Measurements from ENCODE around the gene TBC1D22A.
A peak's percentile ranks its signal among the peaks of the same experiment; 100 is the strongest.

Gene TBC1D22A

DNA sequence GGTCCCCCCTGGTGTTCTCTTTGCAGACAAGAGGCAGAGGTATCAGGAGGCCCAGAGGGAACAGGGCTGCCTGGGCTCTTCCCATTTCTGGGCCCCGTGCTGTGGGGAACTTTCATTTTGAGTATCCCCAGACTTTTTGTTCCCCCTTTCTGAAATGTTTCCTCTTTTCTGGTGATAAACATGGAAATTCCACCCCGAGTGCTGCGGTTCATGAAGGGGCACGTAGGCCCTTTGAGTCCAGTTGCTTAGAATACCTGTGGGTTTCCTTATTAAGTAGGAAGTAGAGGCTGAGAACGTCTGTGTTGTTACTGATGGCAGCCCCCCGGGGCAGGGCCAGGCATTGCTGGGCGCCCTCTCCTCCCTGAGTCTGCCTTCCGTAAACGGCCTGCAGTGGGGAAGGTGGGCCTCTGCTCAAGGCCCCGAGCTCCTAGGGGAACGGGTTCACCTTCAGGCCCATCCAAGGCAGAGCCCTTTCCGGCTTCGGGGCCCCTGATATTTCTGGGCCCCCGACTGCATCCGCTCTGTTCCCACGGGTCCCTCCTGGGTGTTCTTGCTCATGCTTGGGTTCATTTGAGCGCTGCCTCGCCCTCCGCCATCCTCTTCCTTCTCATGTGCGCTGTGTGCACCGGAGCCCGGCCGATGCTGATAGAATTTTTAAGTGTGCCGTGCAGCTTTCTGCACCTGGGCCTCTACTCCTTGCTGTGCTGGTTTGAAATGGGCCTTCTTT lies 12.0 kb downstream of the TBC1D22A start:
- H3K4me3 ChIP-seq (ENCODE audit: low read length) = no peak overlapping the region
- H3K4me2 ChIP-seq (ENCODE audit: low read depth, low read length) = no peak overlapping the region

DNA sequence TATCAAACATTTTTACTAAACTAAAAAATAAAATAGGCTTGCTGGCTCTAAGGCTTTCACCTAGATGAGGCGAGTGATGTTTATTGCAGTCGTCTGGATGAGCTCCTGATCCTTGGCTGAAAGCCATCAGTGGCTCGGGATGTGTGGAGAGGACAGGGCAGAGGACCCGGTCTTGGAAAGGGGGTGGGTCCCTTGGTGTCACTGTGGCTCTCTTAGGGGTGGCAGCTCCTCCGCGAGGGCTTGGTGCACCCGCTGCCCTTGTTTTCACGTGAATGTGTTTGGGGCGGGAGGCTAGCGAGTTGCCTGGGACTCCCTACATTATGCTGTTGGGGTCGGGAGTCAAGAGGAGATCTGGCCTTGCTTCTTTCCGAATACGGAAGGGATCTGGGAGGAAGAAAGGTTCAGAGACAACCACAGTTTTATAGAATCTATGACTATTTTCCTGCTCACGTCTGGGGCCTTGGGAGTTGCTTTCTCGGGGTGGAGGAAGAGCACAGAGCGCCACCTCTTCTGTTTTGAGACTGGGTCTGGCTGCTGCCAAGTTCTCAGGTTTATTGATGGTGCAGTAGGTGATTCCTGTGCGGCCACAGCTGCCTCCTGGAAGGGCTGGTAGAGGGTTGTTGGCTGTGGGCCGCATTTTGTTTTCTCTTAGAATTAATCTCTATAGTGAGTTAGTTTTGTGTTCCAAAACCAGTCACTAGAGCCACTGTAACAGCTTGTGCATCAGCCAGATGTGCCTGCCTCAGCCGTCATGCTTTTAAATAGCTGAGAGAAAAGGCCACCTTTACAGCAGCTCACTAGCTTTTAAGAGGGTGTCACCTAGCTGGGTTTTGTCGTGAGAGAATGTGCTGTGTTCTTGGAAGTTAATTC lies 12.8 kb downstream of the TBC1D22A start:
- no peaks in the 10 kb centered on the region for H3K9me3 ChIP-seq (replicated peaks; ENCODE audit: insufficient read depth, low read length)
- no peak overlapping the region for H3K27ac ChIP-seq (ENCODE audit: low read length)
- H3K4me1 ChIP-seq (ENCODE audit: low read length) = peaks cover 10% of the 10 kb centered on the region; the same call in 1 of the 2 replicates
- H2AFZ ChIP-seq (ENCODE audit: low read length) = no peak overlapping the region
- no peaks in the 10 kb centered on the region for H3F3A ChIP-seq (ENCODE audit: insufficient read depth, low read length)
- H3K4me3 ChIP-seq (ENCODE audit: low read length) = no peak overlapping the region
- peaks cover 4% of the 10 kb centered on the region; the same call in 1 of the 2 replicates for H4K20me1 ChIP-seq (ENCODE audit: insufficient read depth, low read length)
- no peak for TF ChIP-seq EZH2 (optimal IDR thresholded peaks at IDR 0.05; ENCODE audit: low read depth, low read length)
- TF ChIP-seq, protein P1, sequence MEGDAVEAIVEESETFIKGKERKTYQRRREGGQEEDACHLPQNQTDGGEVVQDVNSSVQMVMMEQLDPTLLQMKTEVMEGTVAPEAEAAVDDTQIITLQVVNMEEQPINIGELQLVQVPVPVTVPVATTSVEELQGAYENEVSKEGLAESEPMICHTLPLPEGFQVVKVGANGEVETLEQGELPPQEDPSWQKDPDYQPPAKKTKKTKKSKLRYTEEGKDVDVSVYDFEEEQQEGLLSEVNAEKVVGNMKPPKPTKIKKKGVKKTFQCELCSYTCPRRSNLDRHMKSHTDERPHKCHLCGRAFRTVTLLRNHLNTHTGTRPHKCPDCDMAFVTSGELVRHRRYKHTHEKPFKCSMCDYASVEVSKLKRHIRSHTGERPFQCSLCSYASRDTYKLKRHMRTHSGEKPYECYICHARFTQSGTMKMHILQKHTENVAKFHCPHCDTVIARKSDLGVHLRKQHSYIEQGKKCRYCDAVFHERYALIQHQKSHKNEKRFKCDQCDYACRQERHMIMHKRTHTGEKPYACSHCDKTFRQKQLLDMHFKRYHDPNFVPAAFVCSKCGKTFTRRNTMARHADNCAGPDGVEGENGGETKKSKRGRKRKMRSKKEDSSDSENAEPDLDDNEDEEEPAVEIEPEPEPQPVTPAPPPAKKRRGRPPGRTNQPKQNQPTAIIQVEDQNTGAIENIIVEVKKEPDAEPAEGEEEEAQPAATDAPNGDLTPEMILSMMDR (IDR thresholded peaks at IDR 0.05; ENCODE audit: low read length) = no peak
- H3K9ac ChIP-seq (ENCODE audit: low read length) = no peak overlapping the region
- peaks cover 74% of the 10 kb centered on the region for H3K79me2 ChIP-seq (ENCODE audit: low read length)
- no peaks in the 10 kb centered on the region for H3K27me3 ChIP-seq (replicated peaks; ENCODE audit: insufficient read depth, low read length)
- H3K36me3 ChIP-seq (replicated peaks; ENCODE audit: insufficient read depth, low read length) = no peaks in the 10 kb centered on the region
- no peaks in the 10 kb centered on the region for H3K9me2 ChIP-seq (replicated peaks; ENCODE audit: insufficient read depth, low read length)
- H3K4me2 ChIP-seq (ENCODE audit: low read depth, low read length) = no peak overlapping the region
- DNase-seq = no peak

More for the DNA sequence above, 12.0 kb downstream of the TBC1D22A start:
- no peak for DNase-seq
- no peaks in the 10 kb centered on the region for H3K36me3 ChIP-seq (replicated peaks; ENCODE audit: insufficient read depth, low read length)
- H2AFZ ChIP-seq (ENCODE audit: low read length) = no peak overlapping the region
- no peaks in the 10 kb centered on the region for H3K9me3 ChIP-seq (replicated peaks; ENCODE audit: insufficient read depth, low read length)
- H3K9me2 ChIP-seq (replicated peaks; ENCODE audit: insufficient read depth, low read length) = no peaks in the 10 kb centered on the region
- H3F3A ChIP-seq (ENCODE audit: insufficient read depth, low read length) = no peaks in the 10 kb centered on the region
- peak overlapping the region; percentile 72; the same call in 1 of the 2 replicates for H3K27ac ChIP-seq (ENCODE audit: low read length)
- H3K79me2 ChIP-seq (ENCODE audit: low read length) = peaks cover 76% of the 10 kb centered on the region
- peaks cover 10% of the 10 kb centered on the region; the same call in 1 of the 2 replicates for H3K4me1 ChIP-seq (ENCODE audit: low read length)
- no peaks in the 10 kb centered on the region for H3K27me3 ChIP-seq (replicated peaks; ENCODE audit: insufficient read depth, low read length)
- 0 out of 2 replicates have a peak, but pooled peaks cover 4% of the 10 kb centered on the region for H4K20me1 ChIP-seq (ENCODE audit: insufficient read depth, low read length)
- H3K9ac ChIP-seq (ENCODE audit: low read length) = no peak overlapping the region
- TF ChIP-seq, protein P1 (IDR thresholded peaks at IDR 0.05; ENCODE audit: low read length) = no peak
- no peak for TF ChIP-seq EZH2phosphoT487 (IDR thresholded peaks at IDR 0.05; ENCODE audit: low read length)

DNA sequence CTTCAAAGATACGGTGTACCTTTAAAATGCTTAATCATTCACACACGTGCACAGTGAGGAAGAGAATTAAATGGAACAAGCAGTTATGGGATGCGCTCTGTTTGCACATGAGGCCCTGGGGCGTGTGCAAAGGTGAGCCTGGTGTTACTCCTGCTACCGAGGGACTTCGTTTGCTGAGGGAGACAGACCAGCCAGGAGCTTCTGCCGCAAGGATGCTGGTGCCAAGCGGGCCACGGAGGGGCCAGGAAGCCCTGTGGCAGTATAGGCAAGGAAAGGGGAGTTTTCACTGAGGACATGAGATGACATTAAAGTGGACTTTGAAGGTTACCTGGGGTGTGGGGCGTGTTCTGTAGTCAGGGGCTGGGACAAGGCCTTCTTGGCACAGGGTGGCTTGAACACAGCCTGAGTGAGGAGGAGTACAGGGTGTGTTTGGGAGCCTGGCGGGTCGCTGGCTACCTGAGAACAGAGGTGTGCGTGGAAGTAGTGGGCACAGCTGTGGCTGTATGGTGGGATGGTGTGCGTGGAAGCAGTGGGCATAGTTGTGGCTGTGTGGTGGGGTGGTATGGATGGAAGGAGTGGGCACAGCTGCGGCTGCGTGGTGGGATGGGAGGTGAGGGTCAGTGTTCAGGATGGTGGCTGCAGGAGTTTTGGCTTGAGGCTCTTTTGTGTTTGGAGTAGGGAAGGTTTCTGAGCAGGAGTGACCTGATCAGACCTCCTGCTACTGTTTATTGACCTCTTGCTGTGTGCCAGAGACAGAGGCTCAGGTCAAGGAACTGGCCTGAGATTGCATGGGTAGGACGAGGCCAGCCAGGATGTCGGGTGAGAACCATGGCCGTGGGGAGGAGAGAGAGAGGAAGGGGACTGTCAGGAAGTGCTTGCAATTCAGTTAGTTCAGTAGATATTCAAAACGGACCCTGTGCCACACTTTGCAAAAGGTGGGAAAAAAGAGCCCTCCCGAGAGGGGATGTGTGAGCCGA lies 13.7 kb downstream of the TBC1D22A start:
- Histone ChIP-seq H2AFZ (ENCODE audit: low read length) (no peak overlapping the region), H3K27me3 (replicated peaks; ENCODE audit: insufficient read depth, low read length) (no peaks in the 10 kb centered on the region), H3K4me3 (ENCODE audit: low read length) (no peak overlapping the region), H3K9me2 (replicated peaks; ENCODE audit: insufficient read depth, low read length) (no peaks in the 10 kb centered on the region), H3K9me3 (replicated peaks; ENCODE audit: insufficient read depth, low read length) (no peaks in the 10 kb centered on the region), H3F3A (ENCODE audit: insufficient read depth, low read length) (no peaks in the 10 kb centered on the region), H3K4me1 (ENCODE audit: low read length) (peaks cover 10% of the 10 kb centered on the region; the same call in 1 of the 2 replicates), H3K27ac (ENCODE audit: low read length) (no peak overlapping the region), H4K20me1 (ENCODE audit: insufficient read depth, low read length) (no peaks in the 10 kb centered on the region; the same call in 1 of the 2 replicates), H3K9ac (ENCODE audit: low read length) (no peak overlapping the region), H3K4me2 (ENCODE audit: low read depth, low read length) (no peak overlapping the region), H3K36me3 (replicated peaks; ENCODE audit: insufficient read depth, low read length) (no peaks in the 10 kb centered on the region), H3K79me2 (ENCODE audit: low read length) (peaks cover 72% of the 10 kb centered on the region)
- no peak for TF ChIP-seq EZH2phosphoT487 (IDR thresholded peaks at IDR 0.05; ENCODE audit: low read length)
- TF ChIP-seq, protein P1 (IDR thresholded peaks at IDR 0.05; ENCODE audit: low read length) = no peak
- TF ChIP-seq EZH2 (optimal IDR thresholded peaks at IDR 0.05; ENCODE audit: low read depth, low read length) = no peak
- no peak for DNase-seq
